IMR-90 (cell line): Measurements from ENCODE around the gene WDR70.
"Not testable (repeated sequence)": the region's sequence is repeated elsewhere in the genome, so short reads cannot be mapped to it uniquely, and the experiment has no call there.

Source experiments
- CTCF ChIP-seq: conservative IDR thresholded peaks from 2 replicates; pipeline ENCODE4 v1.5.1; 2012; ENCODE audit warnings: mild to moderate bottlenecking, low read depth, low read length, improper control_type of control experiment
- MAFK ChIP-seq: IDR thresholded peaks from 2 replicates; pipeline ENCODE4 v1.6.1; 2012; ENCODE audit warnings: low read depth, low read length, improper control_type of control experiment
- RAD21 ChIP-seq: IDR thresholded peaks from 2 replicates; pipeline ENCODE4 v1.6.1; 2012; ENCODE audit warnings: low read length, improper control_type of control experiment
- USF2 ChIP-seq: fragments of 150-350 bp; IDR thresholded peaks from 2 replicates; pipeline ENCODE4 v1.6.1; 2017; ENCODE audit warnings: mild to moderate bottlenecking, antibody characterized with exemption, low read length, low read depth

DNA sequence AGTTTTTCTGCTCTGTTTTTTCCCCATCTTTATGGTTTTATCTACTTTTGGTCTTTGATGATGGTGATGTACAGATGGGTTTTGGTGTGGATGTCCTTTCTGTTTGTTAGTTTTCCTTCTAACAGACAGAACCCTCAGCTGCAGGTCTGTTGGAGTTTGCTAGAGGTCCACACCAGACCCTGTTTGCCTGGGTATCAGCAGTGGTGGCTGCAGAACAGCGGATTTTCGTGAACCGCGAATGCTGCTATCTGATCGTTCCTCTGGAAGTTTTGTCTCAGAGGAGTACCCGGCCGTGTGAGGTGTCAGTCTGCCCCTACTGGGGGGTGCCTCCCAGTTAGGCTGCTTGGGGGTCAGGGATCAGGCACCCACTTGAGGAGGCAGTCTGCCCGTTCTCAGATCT lies 300.2 kb downstream of the WDR70 start:
- TF ChIP-seq CTCF, RAD21, USF2, MAFK: not testable (repeated sequence)
